ENCODE results near the gene PCK2. TPM values are rescaled to one million over a fixed set of nuclear protein-coding genes. Genes with fewer than 3 reads are reported as not detected.

Gene PCK2
- polyA plus RNA-seq, 2 of the 4 experiments (the other 2 are of a cell fraction): 16.9 to 60.2 TPM

- no peak for TF ChIP-seq FOXS1 (CRISPR knock-in tag; IDR thresholded peaks at IDR 0.05)
- TF ChIP-seq POLR2A (IDR thresholded peaks at IDR 0.05; ENCODE audit: low read length): no peak
- TF ChIP-seq, protein P1, sequence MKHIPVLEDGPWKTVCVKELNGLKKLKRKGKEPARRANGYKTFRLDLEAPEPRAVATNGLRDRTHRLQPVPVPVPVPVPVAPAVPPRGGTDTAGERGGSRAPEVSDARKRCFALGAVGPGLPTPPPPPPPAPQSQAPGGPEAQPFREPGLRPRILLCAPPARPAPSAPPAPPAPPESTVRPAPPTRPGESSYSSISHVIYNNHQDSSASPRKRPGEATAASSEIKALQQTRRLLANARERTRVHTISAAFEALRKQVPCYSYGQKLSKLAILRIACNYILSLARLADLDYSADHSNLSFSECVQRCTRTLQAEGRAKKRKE (CRISPR knock-in tag; IDR thresholded peaks at IDR 0.05; ENCODE audit: low read depth): no peak
- no peak for DNase-seq (ENCODE audit: low read depth in 1 of 2, low spot score in 1 of 2)
- H3K4me1 ChIP-seq: peaks cover 14% of the 10 kb centered on the region
- 95% methylated on average over 3 of the region's 3 CpGs for WGBS (ENCODE audit: missing lambda C conversion rate)
- no peaks in the 10 kb centered on the region for H3K9me3 ChIP-seq
- no peak for ATAC-seq
- no peak overlapping the region for H3K27ac ChIP-seq
- no peak overlapping the region for H3K4me3 ChIP-seq
- FAIRE-seq: no peak
- ChIA-PET CTCF (interaction anchor here (0.6 to 12.6 kb wide), 4 partner anchors 8 to 964 kb away, joined by 4 to 168 read pairs (median 10); partner anchors contain the start of genes EMC9, IRF9 and PSME1), POLR2A (interaction anchor here (1.5 kb wide), 1 partner anchor 64 kb away, joined by 3 read pairs; the partner anchor contains the start of gene CHMP4A)
- no peak overlapping the region for H3K4me2 ChIP-seq
Measured at GRCh38 chr14:24149302-24149969, 55.3 kb downstream of the PCK2 start.

- no peak for TF ChIP-seq EP300 (IDR thresholded peaks at IDR 0.05)
- no peak for TF ChIP-seq KDM1A (IDR thresholded peaks at IDR 0.05; ENCODE audit: low read depth)
- no peak for TF ChIP-seq ZSCAN20 (CRISPR knock-in tag; IDR thresholded peaks at IDR 0.05)
- ChIA-PET POLR2A (interaction anchor here (1.5 to 2.1 kb wide), 2 partner anchors 11 to 64 kb away, joined by 3 to 6 read pairs; partner anchors contain the start of genes CHMP4A and IRF9), CTCF (interaction anchor here (2.8 to 12.6 kb wide), 2 partner anchors 9 to 12 kb away, joined by 10 to 168 read pairs; partner anchors contain the start of genes EMC9 and IRF9)
- H3K4me2 ChIP-seq: no peak overlapping the region
- ATAC-seq: no peak
- H3K9me3 ChIP-seq: no peaks in the 10 kb centered on the region
- 89% methylated on average over 9 of the region's 9 CpGs for WGBS (ENCODE audit: missing lambda C conversion rate)
- peaks cover 14% of the 10 kb centered on the region for H3K4me1 ChIP-seq
- FAIRE-seq: no peak
- H3K27ac ChIP-seq: no peak overlapping the region
- no peak for DNase-seq (ENCODE audit: low read depth in 1 of 2, low spot score in 1 of 2)
- H3K4me3 ChIP-seq: no peak overlapping the region
Measured at GRCh38 chr14:24150061-24150460, 56.0 kb downstream of the PCK2 start.

DNA sequence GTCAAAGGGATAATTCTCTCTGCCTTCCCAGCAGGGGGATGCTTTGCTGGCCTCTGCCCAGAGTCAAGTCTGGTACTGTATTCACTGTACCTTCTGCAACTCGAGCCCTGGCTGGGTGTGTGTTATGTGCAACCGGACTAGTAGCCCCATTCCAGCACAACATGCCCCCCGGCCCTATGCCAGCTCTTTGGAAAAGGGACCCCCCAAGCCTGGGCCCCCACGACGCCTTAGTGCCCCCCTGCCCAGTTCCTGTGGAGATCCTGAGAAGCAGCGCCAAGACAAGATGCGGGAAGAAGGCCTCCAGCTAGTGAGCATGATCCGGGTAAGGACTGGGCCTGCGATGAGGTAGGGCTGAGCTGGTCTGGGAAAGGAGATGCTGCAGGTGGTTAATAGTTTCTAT is 56.5 kb downstream of the PCK2 start:
- FAIRE-seq (no peak), DNase-seq (ENCODE audit: low read depth in 1 of 2, low spot score in 1 of 2) (no peak), ATAC-seq (no peak)
- no peaks in the 10 kb centered on the region for H3K9me3 ChIP-seq
- ChIA-PET POLR2A (interaction anchor here (1.5 to 2.1 kb wide), 2 partner anchors 10 to 63 kb away, joined by 3 to 6 read pairs; partner anchors contain the start of genes CHMP4A and IRF9), CTCF (interaction anchor here (0.9 to 12.6 kb wide), 3 partner anchors 9 to 56 kb away, joined by 3 to 168 read pairs (median 10); partner anchors contain the start of genes EMC9 and IRF9)
- no peak for TF ChIP-seq POLR2AphosphoS2 (conservative IDR thresholded peaks at IDR 0.05; ENCODE audit: low read length)
- no peak for TF ChIP-seq PBX3 (IDR thresholded peaks at IDR 0.05)
- TF ChIP-seq ZNF302 (CRISPR knock-in tag; IDR thresholded peaks at IDR 0.05): no peak
- TF ChIP-seq NFE2L2 (conservative IDR thresholded peaks at IDR 0.05; ENCODE audit: low read length): no peak
- no peak for TF ChIP-seq SREBF2 (IDR thresholded peaks at IDR 0.05)
- no peak for TF ChIP-seq HOXB13 (CRISPR knock-in tag; IDR thresholded peaks at IDR 0.05; ENCODE audit: low read depth)
- TF ChIP-seq RNF2 (IDR thresholded peaks at IDR 0.05; ENCODE audit: borderline replicate concordance, low read depth): no peak
- no peak for TF ChIP-seq FOXS1 (CRISPR knock-in tag; IDR thresholded peaks at IDR 0.05)
- no peak for TF ChIP-seq CBX8 (IDR thresholded peaks at IDR 0.05)
- no peak for TF ChIP-seq JUNB (IDR thresholded peaks at IDR 0.05)
- TF ChIP-seq HES2 (IDR thresholded peaks at IDR 0.05): no peak
- H3K4me2 ChIP-seq: no peak overlapping the region
- no peak overlapping the region for H3K4me3 ChIP-seq
- WGBS (ENCODE audit: missing lambda C conversion rate): 90% methylated on average over 8 of the region's 9 CpGs
- H3K27ac ChIP-seq: no peak overlapping the region
- H3K4me1 ChIP-seq: peaks cover 9% of the 10 kb centered on the region

DNA sequence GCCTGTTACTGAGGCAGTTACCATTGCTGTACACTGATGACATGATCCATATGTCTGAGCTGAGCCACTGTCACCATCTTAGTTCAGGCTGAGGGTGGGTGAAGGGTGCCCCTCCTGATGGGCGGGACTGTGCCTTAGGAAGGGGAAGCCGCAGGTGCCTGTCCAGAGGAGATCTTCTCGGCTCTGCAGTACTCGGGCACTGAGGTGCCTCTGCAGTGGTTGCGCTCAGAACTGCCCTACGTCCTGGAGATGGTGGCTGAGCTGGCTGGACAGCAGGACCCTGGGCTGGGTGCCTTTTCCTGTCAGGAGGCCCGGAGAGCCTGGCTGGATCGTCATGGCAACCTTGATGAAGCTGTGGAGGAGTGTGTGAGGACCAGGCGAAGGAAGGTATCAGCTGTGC is 56.9 kb downstream of the PCK2 start:
- Histone ChIP-seq H3K27ac (no peak overlapping the region), H3K4me2 (no peak overlapping the region), H3K4me3 (no peak overlapping the region), H3K9me3 (no peaks in the 10 kb centered on the region), H3K4me1 (peaks cover 6% of the 10 kb centered on the region; the same call in 2 of the 3 replicates)
- CTCF ChIA-PET: interaction anchor here (0.9 to 12.6 kb wide), 4 partner anchors 10 to 56 kb away, joined by 3 to 168 read pairs (median 6); partner anchors contain the start of genes EMC9 and IRF9
- DNase-seq (ENCODE audit: low read depth in 1 of 2, low spot score in 1 of 2): no peak
- ATAC-seq: no peak
- no peak for TF ChIP-seq CBX8 (IDR thresholded peaks at IDR 0.05)
- TF ChIP-seq POLR2AphosphoS2 (conservative IDR thresholded peaks at IDR 0.05; ENCODE audit: low read length): no peak
- no peak for TF ChIP-seq MAZ (IDR thresholded peaks at IDR 0.05; ENCODE audit: borderline replicate concordance, low read depth, low read length)
- POLR2A ChIA-PET: interaction anchor here (1.5 to 2.1 kb wide), 2 partner anchors 10 to 63 kb away, joined by 3 to 6 read pairs; partner anchors contain the start of genes CHMP4A and IRF9
- 93% methylated on average over 9 of the region's 9 CpGs for WGBS (ENCODE audit: missing lambda C conversion rate)
- FAIRE-seq: no peak

Measured in A549 (cell line).